ENCODE results near the gene HIVEP3.

The HIVEP3 gene

GRCh38 chr1:41913014-41913413 lies 5.7 kb downstream of the HIVEP3 start:
- TF ChIP-seq CTCF (IDR thresholded peaks at IDR 0.05; ENCODE audit: low read depth, low read length), result no peak
- DNase-seq (ENCODE audit: extremely low read depth, low read depth), result no peak

GRCh38 chr1:41908288-41908895 lies 10.3 kb downstream of the HIVEP3 start:
- DNase-seq (ENCODE audit: extremely low read depth, low read depth), result no peak
- TF ChIP-seq CTCF (IDR thresholded peaks at IDR 0.05; ENCODE audit: low read depth, low read length), result no peak

DNA sequence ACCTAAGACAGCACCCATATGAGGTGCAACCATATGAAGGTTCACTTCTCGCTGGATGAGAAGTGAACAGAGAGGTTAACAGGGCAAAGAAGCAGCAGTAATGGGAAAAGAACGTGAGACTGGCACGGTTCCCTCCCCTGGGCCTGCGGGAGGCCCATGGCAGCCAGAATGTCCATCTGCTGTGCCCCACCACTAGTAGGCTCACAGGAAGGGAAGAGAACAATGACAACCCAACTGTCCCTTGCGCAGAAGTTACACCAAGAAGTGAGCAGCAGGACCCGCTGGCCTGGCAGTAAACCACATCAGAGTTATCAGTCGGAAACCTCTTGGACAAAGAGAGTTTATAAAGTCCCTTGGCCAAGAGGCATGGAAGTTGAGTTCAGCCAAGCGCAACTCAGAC lies 11.3 kb downstream of the HIVEP3 start:
- no peak for TF ChIP-seq CTCF (IDR thresholded peaks at IDR 0.05; ENCODE audit: low read depth, low read length)
- no peak for DNase-seq (ENCODE audit: extremely low read depth, low read depth)

- no peak for DNase-seq (ENCODE audit: extremely low read depth, low read depth)
These were observed 11.8 kb downstream of the HIVEP3 start for GRCh38 chr1:41906943-41907342.

GRCh38 chr1:41905093-41905675 lies 13.5 kb downstream of the HIVEP3 start:
- DNase-seq (ENCODE audit: extremely low read depth, low read depth), result no peak
- TF ChIP-seq CTCF (IDR thresholded peaks at IDR 0.05; ENCODE audit: low read depth, low read length), result no peak

More at GRCh38 chr1:41906943-41907342, 11.8 kb downstream of the HIVEP3 start:
- TF ChIP-seq CTCF (IDR thresholded peaks at IDR 0.05; ENCODE audit: low read depth, low read length), result no peak

- DNase-seq (ENCODE audit: extremely low read depth, low read depth), result no peak
- TF ChIP-seq CTCF (IDR thresholded peaks at IDR 0.05; ENCODE audit: low read depth, low read length), result no peak
These were observed 16.1 kb downstream of the HIVEP3 start for GRCh38 chr1:41902664-41903063.

DNA sequence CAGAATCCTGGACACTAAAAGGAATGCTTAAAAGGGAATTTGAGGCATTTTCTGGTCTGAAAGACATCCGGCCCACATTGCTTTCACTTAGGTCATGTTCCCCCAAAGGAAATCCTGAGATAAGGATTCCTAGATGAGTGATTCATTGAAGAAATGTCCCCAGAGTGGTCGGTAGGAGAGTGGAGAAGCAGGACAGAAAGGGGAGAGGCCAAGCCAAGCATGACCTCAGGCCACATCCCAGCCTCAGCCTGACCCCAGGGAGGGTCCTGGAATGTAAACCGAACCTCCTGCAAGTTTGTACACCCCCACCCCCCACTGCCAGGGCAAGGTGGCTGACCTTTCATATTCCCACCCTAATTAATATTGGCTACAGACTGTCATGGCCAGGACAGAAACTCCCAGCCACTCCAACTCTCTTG lies 16.6 kb downstream of the HIVEP3 start:
- DNase-seq (ENCODE audit: extremely low read depth, low read depth), result no peak
- no peak for TF ChIP-seq CTCF (IDR thresholded peaks at IDR 0.05; ENCODE audit: low read depth, low read length)

All from AG09319 (cell line).